ENCODE measurements around the gene PLPP1.

Gene PLPP1

DNA sequence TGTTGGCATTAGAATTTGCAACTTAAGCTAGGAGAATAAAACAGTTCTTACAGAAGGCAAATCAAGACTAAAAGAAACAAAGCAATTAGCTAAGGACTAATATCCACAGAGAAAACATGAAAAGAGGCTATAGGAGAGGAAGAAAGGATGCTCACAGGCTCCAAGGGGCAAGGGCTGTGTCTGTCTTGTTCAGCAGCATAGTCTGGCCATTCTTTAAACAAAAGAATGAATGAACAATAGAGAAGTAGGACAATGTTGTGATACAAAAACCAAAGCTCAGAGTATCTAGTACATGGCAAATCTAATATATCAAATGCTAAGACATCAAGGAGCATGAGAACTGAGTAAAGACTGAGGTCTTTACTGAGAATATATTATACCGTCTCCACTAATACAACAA lies 39.5 kb downstream of the PLPP1 start:
- TF ChIP-seq SIN3A (IDR thresholded peaks at IDR 0.05; ENCODE audit: borderline replicate concordance, insufficient read depth, low read length) (no peak), POLR2AphosphoS5 (IDR thresholded peaks at IDR 0.05; ENCODE audit: low read depth, low read length) (no peak), FOXP2 (optimal IDR thresholded peaks at IDR 0.05; ENCODE audit: borderline replicate concordance, extremely low read depth, extremely low read length, insufficient read depth) (no peak), TAF1 (IDR thresholded peaks at IDR 0.05; ENCODE audit: borderline replicate concordance, insufficient read depth, low read length) (no peak)
- TF ChIP-seq, protein P1, sequence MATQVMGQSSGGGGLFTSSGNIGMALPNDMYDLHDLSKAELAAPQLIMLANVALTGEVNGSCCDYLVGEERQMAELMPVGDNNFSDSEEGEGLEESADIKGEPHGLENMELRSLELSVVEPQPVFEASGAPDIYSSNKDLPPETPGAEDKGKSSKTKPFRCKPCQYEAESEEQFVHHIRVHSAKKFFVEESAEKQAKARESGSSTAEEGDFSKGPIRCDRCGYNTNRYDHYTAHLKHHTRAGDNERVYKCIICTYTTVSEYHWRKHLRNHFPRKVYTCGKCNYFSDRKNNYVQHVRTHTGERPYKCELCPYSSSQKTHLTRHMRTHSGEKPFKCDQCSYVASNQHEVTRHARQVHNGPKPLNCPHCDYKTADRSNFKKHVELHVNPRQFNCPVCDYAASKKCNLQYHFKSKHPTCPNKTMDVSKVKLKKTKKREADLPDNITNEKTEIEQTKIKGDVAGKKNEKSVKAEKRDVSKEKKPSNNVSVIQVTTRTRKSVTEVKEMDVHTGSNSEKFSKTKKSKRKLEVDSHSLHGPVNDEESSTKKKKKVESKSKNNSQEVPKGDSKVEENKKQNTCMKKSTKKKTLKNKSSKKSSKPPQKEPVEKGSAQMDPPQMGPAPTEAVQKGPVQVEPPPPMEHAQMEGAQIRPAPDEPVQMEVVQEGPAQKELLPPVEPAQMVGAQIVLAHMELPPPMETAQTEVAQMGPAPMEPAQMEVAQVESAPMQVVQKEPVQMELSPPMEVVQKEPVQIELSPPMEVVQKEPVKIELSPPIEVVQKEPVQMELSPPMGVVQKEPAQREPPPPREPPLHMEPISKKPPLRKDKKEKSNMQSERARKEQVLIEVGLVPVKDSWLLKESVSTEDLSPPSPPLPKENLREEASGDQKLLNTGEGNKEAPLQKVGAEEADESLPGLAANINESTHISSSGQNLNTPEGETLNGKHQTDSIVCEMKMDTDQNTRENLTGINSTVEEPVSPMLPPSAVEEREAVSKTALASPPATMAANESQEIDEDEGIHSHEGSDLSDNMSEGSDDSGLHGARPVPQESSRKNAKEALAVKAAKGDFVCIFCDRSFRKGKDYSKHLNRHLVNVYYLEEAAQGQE (IDR thresholded peaks at IDR 0.05; ENCODE audit: insufficient read depth in 1 of 2, low read depth in 2 of 2, low read length in 2 of 2): no peak

DNA sequence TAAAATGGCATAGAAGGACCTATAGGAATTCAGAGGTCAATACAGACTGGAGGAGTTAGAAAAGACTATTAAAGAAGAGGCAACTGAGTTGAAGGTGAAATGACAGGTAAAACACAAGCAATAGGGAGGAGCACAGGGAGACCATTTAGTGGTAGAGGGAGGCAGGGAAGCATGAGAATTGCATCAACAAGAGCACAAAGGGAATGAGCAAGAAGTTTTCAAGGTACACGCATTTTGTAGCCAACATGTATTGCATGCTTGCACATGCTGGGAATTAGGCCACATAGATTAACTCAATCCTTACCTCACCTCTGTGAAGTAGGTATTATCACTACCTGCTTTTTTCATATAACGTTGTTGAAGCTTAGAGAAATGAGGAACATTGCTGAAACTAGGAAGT lies 42.3 kb downstream of the PLPP1 start:
- no peak for TF ChIP-seq SIN3A (IDR thresholded peaks at IDR 0.05; ENCODE audit: borderline replicate concordance, insufficient read depth, low read length)
- no peak for TF ChIP-seq POLR2AphosphoS5 (IDR thresholded peaks at IDR 0.05; ENCODE audit: low read depth, low read length)
- TF ChIP-seq, protein P1 (IDR thresholded peaks at IDR 0.05; ENCODE audit: insufficient read depth in 1 of 2, low read depth in 2 of 2, low read length in 2 of 2): no peak
- no peak for TF ChIP-seq FOXP2 (optimal IDR thresholded peaks at IDR 0.05; ENCODE audit: borderline replicate concordance, extremely low read depth, extremely low read length, insufficient read depth)
- TF ChIP-seq TAF1 (IDR thresholded peaks at IDR 0.05; ENCODE audit: borderline replicate concordance, insufficient read depth, low read length): no peak

DNA sequence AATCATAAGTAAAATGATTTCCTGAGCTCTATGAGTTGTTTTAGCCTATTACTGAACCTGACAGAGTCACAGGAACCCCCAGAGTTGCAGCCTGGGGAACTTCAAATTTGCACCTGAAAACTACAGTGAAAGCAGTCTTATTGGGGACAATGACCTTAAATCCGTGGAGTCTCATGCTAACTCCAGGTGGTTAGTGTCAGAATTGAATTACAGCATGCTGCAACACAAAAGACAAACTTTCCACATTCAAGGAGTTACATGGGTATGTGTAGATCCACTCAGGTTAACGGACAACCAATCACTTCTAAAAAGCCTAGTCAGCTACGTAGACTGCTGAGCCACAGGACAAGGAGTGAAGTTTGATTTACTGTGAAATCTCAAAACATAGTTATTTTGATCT lies 49.7 kb downstream of the PLPP1 start:
- TF ChIP-seq FOXP2 (optimal IDR thresholded peaks at IDR 0.05; ENCODE audit: borderline replicate concordance, extremely low read depth, extremely low read length, insufficient read depth): no peak
- no peak for TF ChIP-seq SIN3A (IDR thresholded peaks at IDR 0.05; ENCODE audit: borderline replicate concordance, insufficient read depth, low read length)
- TF ChIP-seq TAF1 (IDR thresholded peaks at IDR 0.05; ENCODE audit: borderline replicate concordance, insufficient read depth, low read length): no peak

DNA sequence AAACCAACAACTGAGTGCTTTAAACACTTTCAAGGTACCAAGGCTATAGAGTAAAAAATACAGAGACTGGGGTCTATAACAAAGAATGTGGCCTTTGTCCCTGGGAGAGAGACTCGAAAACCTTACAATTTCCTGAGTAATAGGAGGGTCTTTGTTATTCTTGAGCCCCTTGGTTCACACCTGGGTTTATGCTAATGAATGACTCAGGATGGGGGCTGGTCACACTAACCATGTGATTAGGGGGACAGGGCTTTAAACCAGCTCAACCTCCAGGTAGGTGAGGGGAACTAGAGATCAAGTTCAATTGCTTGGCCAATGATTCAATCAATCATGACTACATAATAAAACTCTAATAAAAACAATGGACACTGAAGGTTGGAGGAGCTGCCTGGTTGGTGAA lies 50.2 kb downstream of the PLPP1 start:
- TF ChIP-seq FOXP2 (optimal IDR thresholded peaks at IDR 0.05; ENCODE audit: borderline replicate concordance, extremely low read depth, extremely low read length, insufficient read depth) (no peak), SIN3A (IDR thresholded peaks at IDR 0.05; ENCODE audit: borderline replicate concordance, insufficient read depth, low read length) (no peak), POLR2AphosphoS5 (IDR thresholded peaks at IDR 0.05; ENCODE audit: low read depth, low read length) (no peak), TAF1 (IDR thresholded peaks at IDR 0.05; ENCODE audit: borderline replicate concordance, insufficient read depth, low read length) (no peak)
- TF ChIP-seq, protein P1 (IDR thresholded peaks at IDR 0.05; ENCODE audit: insufficient read depth in 1 of 2, low read depth in 2 of 2, low read length in 2 of 2): no peak

DNA sequence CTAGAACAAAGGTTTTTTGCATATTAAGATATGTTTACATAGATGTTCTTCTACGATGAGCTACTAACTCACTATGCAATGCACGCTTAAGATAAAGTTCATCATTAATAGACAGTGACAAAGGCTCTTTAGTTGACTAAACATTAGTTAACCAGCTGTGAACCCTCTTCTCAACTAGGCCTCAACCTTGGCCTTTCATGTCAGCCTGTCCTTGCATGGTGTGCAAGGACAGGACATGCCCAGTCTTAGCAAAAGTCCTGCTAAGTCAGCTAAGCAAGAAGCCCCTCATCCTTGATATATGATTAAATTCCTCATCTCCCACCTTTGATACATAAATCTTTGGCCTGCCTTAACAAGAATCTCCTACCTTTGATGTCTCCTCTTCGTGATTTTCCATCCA lies 50.9 kb downstream of the PLPP1 start:
- no peak for TF ChIP-seq SIN3A (IDR thresholded peaks at IDR 0.05; ENCODE audit: borderline replicate concordance, insufficient read depth, low read length)

DNA sequence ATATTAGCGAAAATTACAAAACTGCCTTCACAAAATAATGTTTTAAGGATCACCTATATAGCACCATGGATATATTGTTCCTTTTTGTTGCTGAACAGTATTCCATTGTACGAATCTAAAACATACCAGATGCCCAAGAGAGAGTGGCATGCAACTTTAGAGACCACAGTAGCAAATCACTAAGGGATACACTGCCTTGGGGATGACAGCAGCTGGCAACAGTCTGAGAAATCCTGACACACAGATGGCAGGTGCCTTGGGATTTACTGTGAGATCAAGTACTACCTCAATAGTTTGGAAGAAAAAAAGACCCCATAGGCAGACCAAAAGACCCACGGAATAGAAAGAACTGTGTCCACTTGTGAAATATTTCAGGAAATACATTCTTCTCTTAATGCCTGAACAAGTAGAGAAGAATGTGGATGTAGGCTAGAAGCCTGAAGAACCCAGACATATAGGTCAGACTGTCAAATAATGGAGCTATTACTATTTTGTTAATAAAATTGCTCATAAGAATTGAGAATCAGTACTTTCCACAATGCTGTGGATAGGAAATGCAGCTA lies 53.4 kb downstream of the PLPP1 start:
- TF ChIP-seq POLR2AphosphoS5 (IDR thresholded peaks at IDR 0.05; ENCODE audit: low read depth, low read length) (no peak), SIN3A (IDR thresholded peaks at IDR 0.05; ENCODE audit: borderline replicate concordance, insufficient read depth, low read length) (no peak), FOXP2 (optimal IDR thresholded peaks at IDR 0.05; ENCODE audit: borderline replicate concordance, extremely low read depth, extremely low read length, insufficient read depth) (no peak)
- TF ChIP-seq, protein P1 (IDR thresholded peaks at IDR 0.05; ENCODE audit: insufficient read depth in 1 of 2, low read depth in 2 of 2, low read length in 2 of 2): no peak
